Breast epithelium (tissue), 3 donors: ENCODE measurements around the gene FMNL2.

Source experiments
- POLR2A ChIP-seq: fragments of 450-650 bp; IDR thresholded peaks from one replicate; pipeline ENCODE4 v1.6.1; 2016; ENCODE audit warnings: antibody characterized with exemption, mild to moderate bottlenecking, moderate library complexity
- POLR2AphosphoS5 ChIP-seq, 3 donors: sonication (generic); formaldehyde crosslinking; IDR thresholded peaks; one replicate each; pipeline ENCODE4 v1.6.1; 2017; ENCODE audit warnings: antibody characterized with exemption in 3 of 3
- TF ChIP-seq, protein P1 (sequence below), 3 donors: fragments of 450-650 bp; IDR thresholded peaks; one replicate each; pipeline ENCODE4 v1.5.1; 2016 to 2017; ENCODE audit warnings: antibody characterized with exemption in 3 of 3, mild to moderate bottlenecking in 3 of 3, moderate library complexity in 3 of 3

DNA sequence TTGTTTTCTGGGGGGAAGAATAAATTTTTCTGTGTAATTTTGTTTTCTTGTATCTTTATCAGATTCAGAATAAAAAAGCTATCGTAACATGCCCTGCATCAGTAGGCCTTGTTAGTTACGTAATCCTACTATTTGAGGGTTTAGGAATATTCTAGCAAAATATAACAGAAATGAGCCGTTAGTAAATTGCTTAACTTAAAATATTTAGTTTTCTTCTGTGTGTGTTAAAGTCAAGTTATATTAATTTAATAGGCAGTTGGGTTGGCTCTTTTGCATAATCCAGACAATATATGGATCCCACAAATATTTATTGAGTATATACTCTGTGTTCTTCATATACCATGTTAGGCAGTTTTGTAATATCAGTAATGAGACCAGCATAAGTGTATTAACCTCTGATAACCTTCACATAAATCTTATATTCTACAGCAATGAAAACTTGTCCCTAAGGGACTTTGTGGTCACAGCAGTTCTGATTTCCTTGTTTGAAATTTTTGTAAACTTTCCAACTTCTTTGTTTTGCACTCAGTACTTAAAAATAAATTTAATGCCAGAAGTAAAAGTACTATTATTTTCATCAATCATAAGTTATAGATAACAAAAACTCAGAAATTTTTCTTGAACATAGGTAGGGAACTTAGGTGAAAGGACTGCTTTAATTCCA, 151.9 kb downstream of the FMNL2 start:
- no peak for TF ChIP-seq POLR2AphosphoS5 (IDR thresholded peaks at IDR 0.05)
- TF ChIP-seq, protein P1, sequence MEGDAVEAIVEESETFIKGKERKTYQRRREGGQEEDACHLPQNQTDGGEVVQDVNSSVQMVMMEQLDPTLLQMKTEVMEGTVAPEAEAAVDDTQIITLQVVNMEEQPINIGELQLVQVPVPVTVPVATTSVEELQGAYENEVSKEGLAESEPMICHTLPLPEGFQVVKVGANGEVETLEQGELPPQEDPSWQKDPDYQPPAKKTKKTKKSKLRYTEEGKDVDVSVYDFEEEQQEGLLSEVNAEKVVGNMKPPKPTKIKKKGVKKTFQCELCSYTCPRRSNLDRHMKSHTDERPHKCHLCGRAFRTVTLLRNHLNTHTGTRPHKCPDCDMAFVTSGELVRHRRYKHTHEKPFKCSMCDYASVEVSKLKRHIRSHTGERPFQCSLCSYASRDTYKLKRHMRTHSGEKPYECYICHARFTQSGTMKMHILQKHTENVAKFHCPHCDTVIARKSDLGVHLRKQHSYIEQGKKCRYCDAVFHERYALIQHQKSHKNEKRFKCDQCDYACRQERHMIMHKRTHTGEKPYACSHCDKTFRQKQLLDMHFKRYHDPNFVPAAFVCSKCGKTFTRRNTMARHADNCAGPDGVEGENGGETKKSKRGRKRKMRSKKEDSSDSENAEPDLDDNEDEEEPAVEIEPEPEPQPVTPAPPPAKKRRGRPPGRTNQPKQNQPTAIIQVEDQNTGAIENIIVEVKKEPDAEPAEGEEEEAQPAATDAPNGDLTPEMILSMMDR (IDR thresholded peaks at IDR 0.05) = no peak
- TF ChIP-seq POLR2A = no peak
